Measurements from ENCODE around the gene SYT13. TPM values are rescaled to one million over a fixed set of nuclear protein-coding genes. Genes with fewer than 3 reads are reported as not detected.

The SYT13 gene
- total RNA-seq, 2 donors from 2014 or later: 23.4 to 31.5 TPM

GRCh38 chr11:45285250-45285828 lies 802 bp downstream of the SYT13 start:
- no peak for DNase-seq
- peak overlapping the region; percentile 49 for H3K4me3 ChIP-seq
- no peaks in the 10 kb centered on the region for H3K4me1 ChIP-seq
- H3K27ac ChIP-seq: no peak overlapping the region
- peak overlapping the region; percentile 45 to 68 for H3K9ac ChIP-seq (ENCODE audit: low read depth in 2 of 2, low read length in 2 of 2)
- H3K27me3 ChIP-seq: peaks cover 4% of the 10 kb centered on the region
- no peaks in the 10 kb centered on the region for H3K9me3 ChIP-seq
- no peak for TF ChIP-seq CTCF (IDR thresholded peaks at IDR 0.05)
- intact Hi-C loops (cut with DNase I): loop anchor here (5.0 kb wide), 1 partner anchor 353 kb away; no protein-coding TSS in a partner anchor
- no peaks in the 10 kb centered on the region for H3K36me3 ChIP-seq

GRCh38 chr11:45282081-45282480 lies 4.1 kb downstream of the SYT13 start:
- Histone ChIP-seq H3K9ac (ENCODE audit: low read depth in 2 of 2, low read length in 2 of 2) (no peak overlapping the region), H3K36me3 (no peaks in the 10 kb centered on the region), H3K27me3 (peaks cover 4% of the 10 kb centered on the region), H3K27ac (no peak overlapping the region), H3K9me3 (no peaks in the 10 kb centered on the region), H3K4me3 (no peak overlapping the region), H3K4me1 (no peaks in the 10 kb centered on the region)
- no peak for TF ChIP-seq CTCF (IDR thresholded peaks at IDR 0.05)
- DNase-seq: no peak
- intact Hi-C loops (cut with DNase I): no loop called here

GRCh38 chr11:45280449-45280848 lies 5.7 kb downstream of the SYT13 start:
- no peak for DNase-seq
- intact Hi-C loops (cut with DNase I): no loop called here
- Histone ChIP-seq H3K4me3 (no peak overlapping the region), H3K9me3 (no peaks in the 10 kb centered on the region), H3K27me3 (no peaks in the 10 kb centered on the region), H3K36me3 (no peaks in the 10 kb centered on the region), H3K27ac (no peak overlapping the region), H3K9ac (ENCODE audit: low read depth in 2 of 2, low read length in 2 of 2) (peak overlapping the region in 1 of 2 donors; percentile 12), H3K4me1 (no peaks in the 10 kb centered on the region)
- TF ChIP-seq CTCF (IDR thresholded peaks at IDR 0.05): no peak

GRCh38 chr11:45279645-45280044 lies 6.5 kb downstream of the SYT13 start:
- H3K9me3 ChIP-seq: no peaks in the 10 kb centered on the region
- no peak overlapping the region for H3K27ac ChIP-seq
- H3K4me1 ChIP-seq: no peaks in the 10 kb centered on the region
- H3K27me3 ChIP-seq: no peaks in the 10 kb centered on the region
- no peak for TF ChIP-seq CTCF (IDR thresholded peaks at IDR 0.05)
- no peak for DNase-seq
- H3K36me3 ChIP-seq: no peaks in the 10 kb centered on the region
- H3K9ac ChIP-seq (ENCODE audit: low read depth in 2 of 2, low read length in 2 of 2): no peak overlapping the region
- H3K4me3 ChIP-seq: no peak overlapping the region
- intact Hi-C loops (cut with DNase I): no loop called here

- no peaks in the 10 kb centered on the region for H3K4me1 ChIP-seq
- no peak for TF ChIP-seq CTCF (IDR thresholded peaks at IDR 0.05)
- no peak for DNase-seq
- H3K27me3 ChIP-seq: no peaks in the 10 kb centered on the region
- H3K9me3 ChIP-seq: no peaks in the 10 kb centered on the region
- H3K9ac ChIP-seq (ENCODE audit: low read depth in 2 of 2, low read length in 2 of 2): no peak overlapping the region
- intact Hi-C loops (cut with DNase I): no loop called here
- no peaks in the 10 kb centered on the region for H3K36me3 ChIP-seq
- no peak overlapping the region for H3K4me3 ChIP-seq
- H3K27ac ChIP-seq: no peak overlapping the region
These were observed 7.4 kb downstream of the SYT13 start for GRCh38 chr11:45278714-45279113.
